CD8-positive, alpha-beta memory T cell (primary cell): ENCODE data around the gene ATP2B3. TPM values are rescaled to one million over a fixed set of nuclear protein-coding genes. Genes with fewer than 3 reads are reported as not detected.

Experiments used
- CTCF ChIA-PET: fragments of 350-600 bp; sonication (Branson Sonifier 250); formaldehyde crosslinking; loops from one replicate; lab custom pipeline; 2021; ENCODE audit warnings: antibody characterized with exemption; lab: Charles Lee
- POLR2A ChIA-PET: fragments of 350-600 bp; sonication (Branson Sonifier 250); formaldehyde crosslinking; loops from one replicate; lab custom pipeline; 2021; ENCODE audit warnings: antibody characterized with exemption; lab: Charles Lee
- DNase-seq, 5 donors: peaks; one replicate each; pipeline versions ENCODE4 v3.0.0 to v3.0.0-alpha.2; 2020 to 2022; ENCODE audit warnings: mixed read lengths in 1 of 5
- H3K27ac ChIP-seq: one replicate; pipeline ENCODE4 v1.7.0; 2013; ENCODE audit warnings: low read depth, mild to moderate bottlenecking, low read length, moderate library complexity
- H3K27me3 ChIP-seq: 2 replicates; pipeline ENCODE4 v1.7.0; 2013; ENCODE audit warnings: low read length, mild to moderate bottlenecking; ENCODE audit not compliant: insufficient read depth, poor library complexity, severe bottlenecking
- H3K36me3 ChIP-seq: 2 replicates; pipeline ENCODE4 v1.7.0; 2013; ENCODE audit warnings: mild to moderate bottlenecking, low read length, moderate library complexity; ENCODE audit not compliant: insufficient read depth
- H3K4me1 ChIP-seq: 2 replicates; pipeline ENCODE4 v1.7.0; 2013; ENCODE audit warnings: mild to moderate bottlenecking, low read length, moderate library complexity; ENCODE audit not compliant: insufficient read depth
- H3K4me3 ChIP-seq: 2 replicates; pipeline ENCODE4 v1.7.0; 2013; ENCODE audit warnings: mild to moderate bottlenecking, low read length
- H3K9me3 ChIP-seq: 2 replicates; pipeline ENCODE4 v1.7.0; 2013; ENCODE audit warnings: mild to moderate bottlenecking, low read length
- H3K27ac Mint-ChIP-seq, 8 donors: one replicate each; pipeline ENCODE4 v1.8.0; 2020 to 2021; ENCODE audit warnings: mixed read lengths in 8 of 8, mild to moderate bottlenecking in 6 of 8, inconsistent platforms in 3 of 8, moderate library complexity in 3 of 8
- H3K27me3 Mint-ChIP-seq, 2 donors: one replicate each; pipeline ENCODE4 v1.8.0; 2020 to 2021; ENCODE audit warnings: mixed read lengths in 2 of 2, mild to moderate bottlenecking in 1 of 2, moderate library complexity in 1 of 2
- H3K36me3 Mint-ChIP-seq, 3 donors: one replicate each; pipeline ENCODE4 v1.8.0; 2020 to 2021; ENCODE audit warnings: mixed read lengths in 3 of 3, inconsistent platforms in 1 of 3, mild to moderate bottlenecking in 1 of 3
- H3K4me1 Mint-ChIP-seq, 3 donors: one replicate each; pipeline ENCODE4 v1.8.0; 2020 to 2021; ENCODE audit warnings: mixed read lengths in 3 of 3, inconsistent platforms in 1 of 3, mild to moderate bottlenecking in 1 of 3
- H3K4me3 Mint-ChIP-seq, 7 donors: one replicate each; pipeline ENCODE4 v1.8.0; 2020 to 2021; ENCODE audit warnings: mixed read lengths in 7 of 7, mild to moderate bottlenecking in 6 of 7, moderate library complexity in 4 of 7, inconsistent platforms in 2 of 7
- H3K9me3 Mint-ChIP-seq, 5 donors: one replicate each; pipeline ENCODE4 v1.8.0; 2020 to 2022; ENCODE audit warnings: mixed read lengths in 5 of 5, mild to moderate bottlenecking in 3 of 5, moderate library complexity in 2 of 5, inconsistent platforms in 1 of 5
- polyA plus RNA-seq: library from polyadenylated mRNA; unstranded; fragments of 300-500 nt; fragmentation: Illumina TruSeq; gene quantifications from one replicate; pipeline ENCODE4 v1.2.3, GENCODE V29; 2021
- total RNA-seq, 2 experiments: library from RNA; stranded (reverse); gene quantifications; one replicate each; pipeline ENCODE4 v1.2.3, GENCODE V29; 2021

The ATP2B3 gene
- total and polyA plus RNA-seq, 3 experiments from 2014 or later = not detected

DNA sequence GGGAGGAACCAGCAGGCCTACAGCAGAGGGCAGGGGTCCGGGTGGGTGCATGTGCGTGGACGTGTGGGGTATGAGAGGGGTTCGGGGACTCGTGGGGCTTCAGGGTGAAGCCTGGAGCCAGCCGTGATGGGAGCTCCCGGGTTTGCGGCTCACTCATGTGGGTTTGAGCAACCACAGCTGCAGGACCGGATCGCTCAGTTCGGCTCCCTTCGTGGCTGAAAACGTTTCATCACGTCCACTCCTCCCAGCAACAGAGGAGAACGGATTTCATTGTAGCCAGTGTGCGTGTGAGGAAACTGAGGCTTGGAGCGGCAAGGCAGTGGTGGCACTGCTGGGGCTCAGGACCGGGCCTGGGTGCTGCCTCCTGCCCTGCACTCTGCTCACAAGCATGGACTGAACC lies 12.1 kb upstream of the ATP2B3 start:
- H3K4me3 Mint-ChIP-seq = no peak overlapping the region
- H3K36me3 ChIP-seq = no peaks in the 10 kb centered on the region
- CTCF ChIA-PET = interaction anchor here (1.5 to 3.4 kb wide), 3 partner anchors 45 to 564 kb away, joined by 3 to 19 read pairs (median 16); no protein-coding TSS in a partner anchor
- H3K4me3 ChIP-seq = no peak overlapping the region
- no peaks in the 10 kb centered on the region for H3K9me3 ChIP-seq
- H3K4me1 Mint-ChIP-seq = peaks cover 0 to 6% (median 4%) of the 10 kb centered on the region in 3 donors
- H3K27ac Mint-ChIP-seq = no peak overlapping the region
- DNase-seq = no peak
- H3K27me3 Mint-ChIP-seq = peaks cover 0 to 6% of the 10 kb centered on the region in 2 donors
- no peaks in the 10 kb centered on the region for H3K36me3 Mint-ChIP-seq
- no peaks in the 10 kb centered on the region for H3K9me3 Mint-ChIP-seq
- H3K27me3 ChIP-seq = no peaks in the 10 kb centered on the region
- H3K4me1 ChIP-seq = no peaks in the 10 kb centered on the region
- POLR2A ChIA-PET = no interaction called here
- H3K27ac ChIP-seq = no peak overlapping the region

DNA sequence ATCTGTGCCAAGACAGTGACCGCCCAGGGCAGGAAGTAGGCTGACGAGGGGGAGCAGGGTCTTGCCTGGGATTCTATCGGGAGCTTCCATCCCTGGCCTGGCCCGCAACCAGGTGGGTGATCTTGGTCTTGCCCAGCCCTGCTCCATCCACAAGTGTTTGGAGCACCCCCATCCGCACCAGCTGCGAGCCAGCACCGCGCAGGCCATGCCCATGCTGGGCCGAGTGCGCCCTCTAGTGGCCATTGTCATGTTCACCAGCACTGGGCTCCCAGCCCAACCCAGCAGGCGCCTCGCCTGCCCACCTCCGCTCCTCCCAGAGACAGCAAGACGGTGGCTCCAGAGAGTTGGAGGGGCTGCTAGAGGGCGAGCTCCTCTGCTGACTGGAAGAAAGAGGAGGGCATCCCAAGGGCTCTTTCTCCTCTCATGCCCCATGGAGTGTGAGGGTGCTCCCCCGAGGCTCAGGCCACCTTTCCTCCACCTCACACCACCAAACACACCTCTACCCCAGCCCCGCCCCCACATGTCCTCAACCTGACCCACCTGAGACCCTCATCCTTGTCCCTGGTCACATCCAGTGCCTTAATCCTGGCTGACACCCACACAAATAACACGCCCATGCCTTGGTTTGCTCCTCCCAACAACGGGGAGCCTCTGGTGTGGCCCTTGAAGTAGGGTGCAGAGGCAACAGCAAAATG lies 9.8 kb upstream of the ATP2B3 start:
- peaks cover 0 to 6% (median 4%) of the 10 kb centered on the region in 3 donors for H3K4me1 Mint-ChIP-seq
- ChIA-PET CTCF (interaction anchor here (0.6 to 5.5 kb wide), 20 partner anchors 14 to 566 kb away, joined by 3 to 31 read pairs (median 4); partner anchors contain the start of genes HAUS7 and SLC6A8), POLR2A (no interaction called here)

DNA sequence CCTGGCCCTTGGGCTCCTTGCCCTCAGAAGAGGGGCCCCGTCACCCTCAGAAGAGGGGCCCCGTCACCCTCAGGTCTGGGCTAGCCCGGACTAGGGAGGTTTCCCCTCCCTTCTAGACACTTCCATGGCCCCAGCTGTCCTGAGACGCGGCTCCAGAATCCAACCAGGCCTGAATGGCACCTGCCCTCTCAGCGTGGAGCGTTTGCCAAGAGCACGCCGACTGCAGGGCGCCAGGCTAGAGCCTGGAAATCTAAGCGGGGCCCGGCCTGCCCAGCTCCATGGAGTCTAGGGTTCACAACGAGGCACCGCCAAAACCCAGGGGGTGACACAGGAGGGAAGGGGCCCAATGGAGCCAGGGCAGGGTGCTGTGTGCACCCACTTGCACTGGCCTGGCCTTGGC lies 7.8 kb upstream of the ATP2B3 start:
- Histone ChIP-seq H3K27me3 (no peaks in the 10 kb centered on the region), H3K36me3 (no peaks in the 10 kb centered on the region), H3K4me3 (no peak overlapping the region), H3K27ac (no peak overlapping the region), H3K4me1 (no peaks in the 10 kb centered on the region), H3K9me3 (no peaks in the 10 kb centered on the region)
- ChIA-PET POLR2A (no interaction called here), CTCF (interaction anchor here (5.5 kb wide), 1 partner anchor 477 kb away, joined by 30 read pairs; no protein-coding TSS in a partner anchor)
- Mint-ChIP-seq H3K4me1 (peaks cover 0 to 6% (median 4%) of the 10 kb centered on the region in 3 donors), H3K27ac (no peak overlapping the region), H3K36me3 (no peaks in the 10 kb centered on the region), H3K27me3 (peaks cover 0 to 10% of the 10 kb centered on the region in 2 donors), H3K9me3 (no peaks in the 10 kb centered on the region), H3K4me3 (no peak overlapping the region)
- DNase-seq = no peak

More for the DNA sequence above, 9.8 kb upstream of the ATP2B3 start:
- no peak overlapping the region for H3K27ac ChIP-seq
- no peaks in the 10 kb centered on the region for H3K27me3 ChIP-seq
- no peak overlapping the region for H3K27ac Mint-ChIP-seq
- H3K4me3 ChIP-seq = no peak overlapping the region
- DNase-seq = peak; percentile 70 to 87 (median 74)
- H3K9me3 Mint-ChIP-seq = no peaks in the 10 kb centered on the region
- no peaks in the 10 kb centered on the region for H3K36me3 ChIP-seq
- no peaks in the 10 kb centered on the region for H3K36me3 Mint-ChIP-seq
- H3K9me3 ChIP-seq = no peaks in the 10 kb centered on the region
- peaks cover 0 to 10% of the 10 kb centered on the region in 2 donors for H3K27me3 Mint-ChIP-seq
- no peak overlapping the region for H3K4me3 Mint-ChIP-seq
- no peaks in the 10 kb centered on the region for H3K4me1 ChIP-seq

DNA sequence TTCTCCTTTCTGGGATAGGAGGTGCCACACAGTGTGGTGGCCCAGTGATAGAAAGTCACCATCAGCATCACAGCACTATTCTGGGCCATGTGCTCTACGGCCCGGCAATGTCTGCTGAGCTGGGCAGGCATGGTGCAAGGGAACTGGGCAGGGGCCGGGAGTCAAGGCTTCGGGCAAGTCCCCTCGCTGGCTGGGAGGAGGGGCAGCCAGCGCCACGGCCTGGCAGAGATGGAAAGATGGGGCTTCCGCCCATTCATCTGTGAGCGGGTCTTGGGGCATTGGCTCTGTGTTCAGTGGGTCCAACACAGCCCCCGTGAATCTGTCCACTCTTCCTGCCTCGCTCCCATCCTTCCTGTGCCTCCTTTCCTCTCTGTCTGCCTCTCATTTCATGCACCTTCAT lies 7.1 kb upstream of the ATP2B3 start:
- Histone ChIP-seq H3K4me3 (no peak overlapping the region), H3K9me3 (no peaks in the 10 kb centered on the region), H3K27me3 (no peaks in the 10 kb centered on the region), H3K4me1 (no peaks in the 10 kb centered on the region), H3K27ac (no peak overlapping the region), H3K36me3 (no peaks in the 10 kb centered on the region)
- Mint-ChIP-seq H3K27me3 (peaks cover 0 to 9% of the 10 kb centered on the region in 2 donors), H3K4me1 (peaks cover 0 to 6% (median 4%) of the 10 kb centered on the region in 3 donors), H3K36me3 (no peaks in the 10 kb centered on the region), H3K9me3 (no peaks in the 10 kb centered on the region), H3K4me3 (no peak overlapping the region), H3K27ac (no peak overlapping the region)
- ChIA-PET POLR2A (no interaction called here), CTCF (interaction anchor here (5.5 kb wide), 1 partner anchor 478 kb away, joined by 30 read pairs; no protein-coding TSS in a partner anchor)
- DNase-seq = no peak

DNA sequence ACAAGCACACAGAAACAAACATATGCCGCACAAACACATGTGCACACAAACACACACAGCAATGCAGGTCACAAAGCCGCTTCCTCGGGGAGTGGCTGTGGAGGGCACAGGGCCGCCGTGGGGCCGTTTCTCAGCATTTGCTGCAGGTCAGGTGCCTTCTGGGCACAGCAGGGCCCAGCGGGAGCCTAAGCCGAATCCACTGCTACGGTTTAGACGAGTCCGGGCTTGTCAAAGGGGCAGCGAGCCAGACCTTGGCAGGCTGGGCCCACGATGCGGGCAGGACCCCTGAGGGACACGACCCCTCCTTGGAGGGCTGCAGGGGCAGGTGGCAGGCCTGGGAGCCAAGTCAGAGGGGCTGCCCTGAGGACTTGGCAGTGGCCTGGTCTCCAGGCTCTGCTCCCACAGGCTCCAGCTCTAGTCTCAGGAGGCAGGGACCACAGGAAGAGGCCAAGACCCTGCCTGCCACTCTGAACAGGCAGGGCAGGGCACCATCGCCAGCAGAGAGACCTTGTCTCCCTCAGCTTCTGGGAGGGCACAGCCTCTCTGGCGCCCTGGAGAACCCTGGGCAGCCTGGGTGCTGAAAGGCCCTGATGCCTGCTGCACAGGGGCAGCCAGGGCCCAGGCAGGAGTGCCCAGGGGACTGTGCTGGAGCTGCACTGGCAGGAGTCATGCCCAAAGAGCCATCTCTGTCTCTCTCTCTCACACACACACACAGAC lies 5.5 kb upstream of the ATP2B3 start:
- Histone ChIP-seq H3K4me1 (no peaks in the 10 kb centered on the region), H3K4me3 (no peak overlapping the region), H3K27ac (no peak overlapping the region), H3K27me3 (no peaks in the 10 kb centered on the region), H3K36me3 (no peaks in the 10 kb centered on the region), H3K9me3 (no peaks in the 10 kb centered on the region)
- peaks cover 0 to 6% (median 4%) of the 10 kb centered on the region in 3 donors for H3K4me1 Mint-ChIP-seq
- no peak overlapping the region for H3K4me3 Mint-ChIP-seq
- no peak for DNase-seq
- CTCF ChIA-PET = no interaction called here
- no peaks in the 10 kb centered on the region for H3K36me3 Mint-ChIP-seq
- H3K27me3 Mint-ChIP-seq = peaks cover 6 to 15% of the 10 kb centered on the region in 2 donors
- POLR2A ChIA-PET = no interaction called here
- no peak overlapping the region for H3K27ac Mint-ChIP-seq
- no peaks in the 10 kb centered on the region for H3K9me3 Mint-ChIP-seq

DNA sequence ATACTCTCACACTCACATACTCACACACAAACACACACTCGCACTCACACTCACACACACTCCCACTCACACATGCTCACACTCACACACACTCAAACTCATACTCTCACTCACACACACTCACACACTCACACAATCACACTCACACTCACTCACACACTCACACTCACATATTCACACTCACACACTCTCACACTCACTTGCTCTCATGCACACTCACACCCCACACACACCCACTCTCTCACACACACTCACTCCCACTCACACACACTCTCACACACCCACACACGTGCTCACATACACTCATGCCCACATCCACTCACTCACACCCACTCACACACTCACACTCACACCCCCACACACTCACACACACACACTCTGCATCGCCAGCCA lies 4.9 kb upstream of the ATP2B3 start:
- ChIA-PET POLR2A (no interaction called here), CTCF (no interaction called here)
- no peaks in the 10 kb centered on the region for H3K36me3 ChIP-seq
- no peak overlapping the region for H3K27ac ChIP-seq
- H3K4me3 Mint-ChIP-seq = no peak overlapping the region
- H3K27me3 ChIP-seq = no peaks in the 10 kb centered on the region
- H3K36me3 Mint-ChIP-seq = no peaks in the 10 kb centered on the region
- no peak overlapping the region for H3K4me3 ChIP-seq
- H3K4me1 Mint-ChIP-seq = peaks cover 0 to 2% (median 1%) of the 10 kb centered on the region in 3 donors
- no peak for DNase-seq
- H3K9me3 Mint-ChIP-seq = no peaks in the 10 kb centered on the region
- H3K4me1 ChIP-seq = no peaks in the 10 kb centered on the region
- no peaks in the 10 kb centered on the region for H3K9me3 ChIP-seq
- peaks cover 6 to 14% of the 10 kb centered on the region in 2 donors for H3K27me3 Mint-ChIP-seq
- no peak overlapping the region for H3K27ac Mint-ChIP-seq

DNA sequence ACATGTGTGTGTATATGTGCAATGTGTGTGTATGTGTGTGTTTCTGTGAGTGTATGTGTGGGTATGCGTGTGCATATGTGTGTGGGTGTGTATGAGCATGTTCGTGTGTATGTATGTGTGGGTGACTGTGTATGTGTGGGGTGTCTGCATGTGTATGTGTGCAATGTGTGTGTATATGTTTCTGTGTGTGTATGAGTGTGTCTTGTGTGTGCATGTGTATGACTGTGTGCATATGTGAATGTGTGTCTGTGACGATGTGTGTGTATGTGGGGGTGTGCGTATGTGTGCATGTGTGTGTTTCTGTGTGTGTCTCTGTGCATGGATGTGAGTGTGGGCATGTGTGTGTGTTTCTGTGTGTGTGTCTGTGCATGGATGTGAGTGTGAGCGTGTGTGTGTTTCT lies 4.2 kb upstream of the ATP2B3 start:
- CTCF ChIA-PET = no interaction called here
- DNase-seq = no peak
- POLR2A ChIA-PET = no interaction called here
- Mint-ChIP-seq H3K27ac (no peak overlapping the region), H3K4me1 (peaks cover 0 to under 1% (median 0%) of the 10 kb centered on the region in 3 donors), H3K27me3 (peaks cover 7 to 13% of the 10 kb centered on the region in 2 donors), H3K4me3 (no peak overlapping the region), H3K9me3 (no peaks in the 10 kb centered on the region), H3K36me3 (no peaks in the 10 kb centered on the region)
- Histone ChIP-seq H3K27ac (no peak overlapping the region), H3K4me1 (no peaks in the 10 kb centered on the region), H3K9me3 (no peaks in the 10 kb centered on the region), H3K36me3 (no peaks in the 10 kb centered on the region), H3K4me3 (no peak overlapping the region), H3K27me3 (no peaks in the 10 kb centered on the region)

DNA sequence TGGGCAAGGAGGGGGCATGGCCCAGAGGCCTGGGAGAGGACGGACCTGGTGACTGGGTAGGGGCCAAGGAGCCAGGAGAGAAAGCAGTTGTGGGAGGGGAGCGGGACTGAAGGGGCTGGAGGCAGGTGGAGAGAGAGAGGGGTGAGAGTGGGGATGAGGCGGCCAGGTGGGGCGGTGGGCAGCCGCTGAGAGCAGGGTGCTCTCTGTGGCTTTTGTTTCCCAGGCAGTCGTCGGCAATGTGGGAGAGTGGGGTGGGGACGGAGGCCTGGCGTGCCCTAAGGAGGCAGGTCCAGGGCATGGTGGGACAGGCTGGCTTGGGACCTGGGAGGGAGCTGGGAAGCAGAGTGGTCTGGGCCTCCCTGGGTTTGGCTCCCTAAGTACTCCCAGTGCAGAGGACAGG lies 3.2 kb upstream of the ATP2B3 start:
- peaks cover 0 to 7% (median 0%) of the 10 kb centered on the region in 3 donors for H3K4me1 Mint-ChIP-seq

More for the DNA sequence above, 3.2 kb upstream of the ATP2B3 start:
- H3K36me3 ChIP-seq = no peaks in the 10 kb centered on the region
- Mint-ChIP-seq H3K27ac (no peak overlapping the region), H3K27me3 (peaks cover 10 to 17% of the 10 kb centered on the region in 2 donors), H3K9me3 (no peaks in the 10 kb centered on the region), H3K4me3 (no peak overlapping the region), H3K36me3 (no peaks in the 10 kb centered on the region)
- H3K9me3 ChIP-seq = no peaks in the 10 kb centered on the region
- DNase-seq = no peak
- H3K27me3 ChIP-seq = no peaks in the 10 kb centered on the region
- H3K4me1 ChIP-seq = no peaks in the 10 kb centered on the region
- no peak overlapping the region for H3K4me3 ChIP-seq
- CTCF ChIA-PET = no interaction called here
- POLR2A ChIA-PET = no interaction called here
- H3K27ac ChIP-seq = no peak overlapping the region
